Caki2 (cell line): ENCODE data around the gene ZNF335. TPM values are rescaled to one million over a fixed set of nuclear protein-coding genes. Genes with fewer than 3 reads are reported as not detected.
A peak's percentile ranks its signal among the peaks of the same experiment; 100 is the strongest.

ENCODE experiments used
- DNase-seq: peaks from one replicate; pipeline ENCODE4 v3.0.0-alpha.2; 2015; ENCODE audit warnings: low read depth
- in situ Hi-C: cut with HindIII; loops from 2 replicates; pipeline ENCODE4 v1.10.0; 2016; ENCODE audit warnings: low sequenced_read_pairs, low pct_unique_long_range_greater_than_20kb, mixed read lengths
- total RNA-seq: library from RNA; depleted of rRNA; stranded (reverse); fragments of >200 nt; shearing (Covaris generic); gene quantifications from 2 replicates; pipeline ENCODE4 v1.2.3, GENCODE V29; 2014; ENCODE audit warnings: low replicate concordance

ZNF335 gene
- total RNA-seq, 1 experiment from 2014 or later, result 4.8 TPM

DNA sequence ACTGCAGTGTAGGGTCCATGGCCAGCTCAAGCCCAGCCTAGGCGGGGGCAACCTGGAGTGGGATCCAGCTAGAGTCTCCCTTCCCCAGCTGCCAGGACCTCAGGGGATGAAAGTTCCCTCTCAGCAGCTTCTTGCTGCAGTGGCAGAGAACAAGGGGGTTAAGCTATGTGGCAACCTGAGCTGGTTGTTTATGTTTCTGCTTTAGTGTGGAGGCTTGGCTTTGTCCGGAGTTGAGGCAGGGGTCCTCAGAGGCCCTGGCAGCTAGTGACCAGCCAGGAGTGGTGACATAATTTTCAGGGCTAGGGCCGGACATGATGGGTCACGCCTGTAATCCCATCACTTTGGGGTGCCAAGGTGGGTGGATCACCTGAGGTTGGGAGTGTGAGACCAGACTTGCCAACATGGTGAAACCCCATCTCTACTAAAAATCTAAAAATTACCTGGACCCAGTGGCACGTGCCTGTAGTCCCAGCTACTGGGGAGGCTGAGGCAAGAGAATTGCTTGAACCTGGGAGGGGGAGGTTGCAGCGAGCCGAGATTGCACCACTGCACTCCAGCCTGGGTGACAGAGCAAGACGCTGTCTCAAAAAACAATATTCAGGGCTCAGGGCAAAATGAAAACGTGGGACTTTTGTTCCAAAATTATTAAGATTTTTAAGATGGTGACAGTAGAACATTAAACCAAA, 46.0 kb downstream of the ZNF335 start:
- no peak for DNase-seq
- in situ Hi-C loops, result no loop called here

DNA sequence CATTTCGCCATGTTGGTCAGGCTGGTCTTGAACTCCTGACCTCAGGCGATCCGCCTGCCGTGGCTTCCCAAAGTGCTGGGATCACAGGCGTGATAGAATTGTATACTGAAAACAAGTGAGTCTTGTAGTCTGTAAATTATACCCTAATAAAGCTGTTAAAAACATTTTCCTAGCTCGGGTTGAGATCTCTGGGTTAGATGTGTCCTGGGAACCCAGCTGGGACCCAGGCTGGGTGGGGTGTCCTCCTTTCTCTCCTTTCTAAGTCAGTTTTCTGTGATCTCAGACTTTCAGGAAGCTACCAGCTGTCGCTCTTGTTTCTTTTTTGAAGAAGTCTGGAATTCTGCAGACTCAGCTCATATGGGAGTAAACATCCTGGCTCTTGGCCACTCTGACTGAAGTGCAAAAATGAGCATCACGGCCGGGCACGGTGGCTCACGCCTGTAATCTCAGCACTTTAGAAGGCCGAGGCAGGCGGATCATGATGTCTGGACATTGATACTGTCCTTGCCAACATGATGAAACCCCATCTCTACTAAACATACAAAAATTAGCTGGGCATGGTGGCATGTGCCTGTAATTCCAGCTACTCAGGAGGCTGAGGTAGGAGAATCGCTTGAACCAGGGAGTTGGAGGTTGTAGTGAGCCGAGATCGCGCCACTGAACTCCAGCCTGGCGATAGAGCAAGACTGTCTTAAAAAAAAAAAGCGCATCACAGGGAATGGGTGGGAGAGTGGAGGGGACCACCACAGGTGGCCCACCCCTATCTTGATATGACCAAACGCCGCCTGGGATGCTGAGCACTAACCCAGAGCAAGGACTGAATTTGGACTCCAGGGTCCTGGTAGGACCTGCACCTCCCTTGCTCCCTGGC, 47.4 kb downstream of the ZNF335 start:
- in situ Hi-C loops, result no loop called here
- DNase-seq, result no peak

DNA sequence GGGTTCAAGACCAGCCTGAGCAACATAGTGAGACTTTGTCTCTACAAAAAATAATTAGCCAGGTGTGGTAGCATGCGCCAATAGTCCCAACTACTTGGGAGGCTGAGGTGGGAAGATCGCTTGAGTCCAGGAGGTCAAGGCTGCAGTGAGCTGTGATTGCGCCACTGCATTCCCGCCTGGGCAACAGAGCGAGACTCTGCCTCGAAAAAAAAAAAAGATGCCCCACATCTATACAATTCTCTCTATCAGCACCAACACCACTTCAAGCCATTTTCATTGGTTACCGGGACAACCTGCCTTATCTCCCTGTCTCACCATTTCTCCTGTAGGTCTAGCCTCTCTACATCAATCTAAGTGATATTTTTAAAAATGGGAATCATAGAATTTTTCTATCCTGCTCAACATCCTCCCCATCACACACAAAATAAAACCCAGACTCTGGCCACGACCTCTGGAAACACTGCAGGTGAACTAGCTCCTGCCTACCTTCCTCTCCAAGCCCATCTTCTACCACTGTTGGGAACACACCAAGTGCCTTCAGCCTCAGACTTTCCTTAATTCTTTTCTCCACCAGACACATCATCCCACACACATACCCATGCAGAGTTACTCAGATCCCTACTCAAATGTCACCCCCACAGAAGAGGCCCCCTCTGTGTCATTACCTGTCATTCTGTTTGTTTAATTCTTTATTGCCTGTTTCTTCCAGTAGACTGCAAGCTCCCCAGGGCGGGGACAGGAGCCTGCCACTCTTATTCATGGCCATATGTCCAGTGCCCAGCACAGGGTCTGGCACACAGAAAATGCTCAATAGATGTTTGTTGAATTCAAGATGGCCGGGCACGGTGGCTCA, 50.4 kb downstream of the ZNF335 start:
- in situ Hi-C loops, result no loop called here
- no peak for DNase-seq

DNA sequence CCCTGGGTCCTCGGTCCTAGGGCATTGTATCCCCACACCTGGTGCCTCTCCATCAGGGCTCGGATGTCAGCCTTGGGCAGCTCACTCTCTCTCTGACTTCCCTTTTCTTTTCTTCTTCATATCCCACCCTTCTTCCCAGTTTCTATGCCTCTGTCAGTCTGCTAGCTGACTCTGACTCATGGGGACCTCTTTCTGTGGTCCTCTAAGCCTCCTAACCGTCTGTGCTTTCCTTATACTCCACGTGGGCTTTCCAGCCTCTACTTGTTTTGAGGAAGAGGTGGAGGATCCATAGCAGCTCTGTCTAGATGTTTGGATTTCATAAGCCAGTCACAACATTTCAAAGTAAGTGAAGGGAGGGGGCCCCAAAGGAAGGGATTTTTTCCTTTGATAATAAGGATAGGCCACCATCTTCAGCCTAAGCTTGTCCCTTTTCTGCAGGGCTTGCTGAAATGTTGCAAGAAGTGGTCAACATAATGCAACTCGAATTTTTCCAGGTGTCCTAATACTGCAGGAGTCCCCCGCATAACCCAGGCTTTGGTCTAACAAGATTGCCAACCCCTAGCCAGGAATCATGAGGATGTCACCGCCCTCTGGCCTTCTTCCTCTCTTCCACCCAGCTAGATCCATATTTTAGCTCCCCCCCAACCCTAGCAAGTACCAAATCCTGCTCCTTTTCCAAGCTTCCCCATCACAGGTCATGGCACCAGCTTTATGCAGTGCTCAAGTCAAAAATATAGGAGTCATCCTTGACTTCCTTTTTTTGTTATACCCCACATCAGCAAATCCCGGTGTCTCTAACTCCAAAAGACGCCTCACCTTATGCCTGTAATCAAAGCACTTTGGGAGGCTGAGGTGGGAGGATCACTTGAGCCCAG, 51.3 kb downstream of the ZNF335 start:
- DNase-seq, result no peak
- in situ Hi-C loops, result no loop called here

DNA sequence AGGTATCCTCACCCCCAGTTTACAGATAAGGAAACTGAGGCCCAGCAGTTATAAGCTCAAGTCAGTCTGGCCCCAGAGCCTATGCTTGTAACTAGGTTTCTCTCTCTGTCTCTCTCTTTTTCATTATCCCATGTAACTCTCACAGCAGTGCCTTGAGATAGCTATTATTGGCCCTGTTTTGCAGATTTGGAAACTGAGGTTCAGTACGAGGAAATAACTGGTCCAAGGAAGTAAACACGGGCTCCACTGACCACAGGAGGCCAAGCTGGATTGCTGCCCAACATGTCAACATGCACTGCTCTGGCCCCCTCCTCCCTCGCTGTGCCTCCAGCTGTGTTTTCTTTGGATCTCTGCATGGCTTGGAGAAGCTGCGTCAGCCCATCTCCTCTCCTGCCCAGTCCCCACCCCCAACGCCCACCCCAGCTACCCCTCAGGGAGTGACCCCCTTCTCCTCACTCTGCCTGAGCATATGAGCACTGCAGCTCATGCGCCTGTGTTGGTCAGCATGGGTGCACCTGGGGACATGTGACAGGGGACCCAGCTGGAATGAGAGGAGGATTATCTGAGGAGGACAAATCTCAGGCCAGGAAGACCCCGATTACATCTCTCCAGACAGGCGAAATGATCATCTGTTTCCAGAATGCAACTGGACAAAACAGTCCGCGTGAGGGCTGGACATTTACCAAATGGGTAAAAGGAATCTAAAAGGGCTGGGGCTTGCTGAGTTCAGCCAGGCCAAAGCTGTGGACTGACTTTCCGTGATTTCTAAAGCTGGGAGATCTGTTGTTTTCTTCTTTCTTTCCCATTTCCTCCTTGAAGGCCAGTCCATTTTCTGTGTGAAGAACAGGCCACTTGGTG, 52.2 kb downstream of the ZNF335 start:
- in situ Hi-C loops, result no loop called here

DNA sequence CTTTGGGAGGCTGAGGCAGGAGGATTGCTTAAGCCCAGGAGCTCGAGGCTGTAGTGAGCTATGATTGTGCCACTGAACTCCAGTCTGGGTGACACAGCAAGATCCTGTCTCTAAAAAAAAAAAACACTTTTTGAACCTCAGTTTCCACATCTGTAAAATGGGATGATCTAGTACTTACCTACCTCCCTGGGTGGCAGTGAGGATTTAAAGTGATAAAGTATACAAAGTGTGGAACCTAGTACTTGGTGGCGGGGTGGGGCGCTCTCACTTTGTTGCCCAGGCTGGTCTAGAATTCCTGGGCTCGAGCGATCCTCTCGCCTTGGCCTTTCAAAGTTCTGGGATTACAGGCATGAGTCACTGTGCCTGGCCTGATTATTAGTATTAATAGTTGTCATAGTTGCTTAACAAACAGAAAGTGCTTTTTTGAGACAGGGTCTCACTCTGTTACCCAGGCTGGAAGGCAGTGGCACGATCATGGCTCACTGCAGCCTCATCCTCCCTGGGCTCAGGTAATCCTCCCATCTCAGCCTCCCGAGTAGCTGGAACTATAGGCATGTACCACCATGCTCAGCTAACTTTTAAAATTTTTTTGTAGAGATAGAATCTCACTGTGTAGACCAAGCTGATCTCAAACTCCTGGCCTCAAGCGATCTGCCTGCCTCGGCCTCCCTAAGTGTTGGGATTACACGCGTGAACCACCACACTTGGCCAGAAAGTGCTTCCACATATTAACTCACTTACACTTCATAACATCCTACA, 53.0 kb downstream of the ZNF335 start:
- no peak for DNase-seq
- in situ Hi-C loops, result no loop called here

More for the DNA sequence above, 52.2 kb downstream of the ZNF335 start:
- DNase-seq, result no peak

DNA sequence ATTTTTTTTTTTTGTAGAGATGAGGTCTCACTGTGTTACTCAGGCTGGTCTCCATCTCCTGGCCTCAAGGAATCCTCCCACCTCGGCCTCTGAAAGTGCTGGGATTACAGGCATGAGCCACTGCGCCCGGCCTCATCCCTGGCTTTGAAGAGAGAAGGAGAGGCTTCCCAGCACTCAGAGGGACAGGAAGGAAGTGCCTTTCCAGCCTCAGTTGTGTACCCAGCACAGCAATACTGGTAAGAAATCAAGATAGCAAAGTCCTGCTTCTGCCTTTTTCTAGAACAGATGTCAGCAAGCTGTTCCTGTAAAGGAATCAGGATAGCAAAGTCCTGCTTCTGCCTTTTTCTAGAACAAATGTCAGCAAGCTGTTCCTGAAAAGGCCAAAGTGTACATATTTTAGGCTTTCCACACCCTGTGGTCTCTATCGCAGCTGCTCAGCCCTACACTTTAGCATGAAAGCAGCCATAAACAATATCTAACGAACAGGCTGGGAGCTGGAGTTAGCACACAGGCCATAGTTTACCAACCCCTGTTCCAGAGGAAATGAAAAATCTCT, 53.7 kb downstream of the ZNF335 start:
- in situ Hi-C loops, result no loop called here
- DNase-seq, result no peak

DNA sequence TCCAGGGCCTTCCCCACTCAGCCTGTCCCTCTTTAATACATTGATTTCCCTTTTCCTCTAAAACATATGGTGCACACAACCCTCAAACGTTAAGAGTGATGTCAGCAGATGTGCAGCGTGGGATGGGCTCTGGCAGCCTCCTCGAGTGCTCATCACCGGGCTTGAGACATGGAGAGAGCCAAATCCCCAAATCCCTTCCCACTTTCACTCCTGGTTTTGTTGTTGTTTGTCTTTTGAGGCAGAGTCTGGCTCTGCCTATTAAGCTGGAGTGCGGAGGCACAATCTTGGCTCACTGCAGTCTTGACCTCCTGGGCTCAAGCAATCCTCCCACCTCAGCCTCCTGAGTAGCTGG, 54.2 kb downstream of the ZNF335 start:
- in situ Hi-C loops, result no loop called here
- DNase-seq, result no peak

DNA sequence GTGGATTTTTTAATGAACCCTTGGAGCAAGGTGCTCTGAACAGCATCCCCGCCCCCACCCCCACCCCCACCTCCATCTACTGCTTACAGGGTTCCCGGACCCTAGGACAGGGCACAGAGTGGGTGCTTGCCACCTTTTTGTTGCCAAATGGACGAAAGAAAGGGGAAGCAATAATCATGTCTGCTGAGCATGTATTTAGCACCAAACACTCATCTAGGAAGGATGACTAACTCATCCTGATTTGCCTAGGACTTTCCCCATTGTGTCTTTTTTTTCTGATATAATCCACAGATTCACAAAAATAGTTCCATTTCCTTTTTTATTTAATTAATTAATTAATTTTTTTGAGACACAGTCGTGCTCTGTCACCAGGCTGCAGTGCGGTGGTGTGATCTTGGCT, 58.9 kb downstream of the ZNF335 start:
- in situ Hi-C loops, result no loop called here
- DNase-seq, result no peak

DNA sequence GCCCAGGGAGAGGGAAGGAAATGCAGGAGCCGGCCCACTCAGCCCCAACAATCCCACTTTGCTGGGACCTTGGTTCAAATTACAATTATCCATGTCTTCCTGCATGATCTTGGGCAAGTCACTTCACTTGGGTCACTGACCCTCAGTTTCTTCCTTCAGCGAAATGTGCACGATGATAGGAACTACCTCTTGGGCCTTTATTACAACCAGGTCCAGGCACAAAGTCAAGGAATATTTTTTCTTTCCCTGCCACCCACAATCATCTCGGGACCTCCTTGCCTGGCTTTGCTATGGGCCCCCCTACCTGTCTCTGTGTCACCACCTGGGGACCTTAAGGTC, 59.7 kb downstream of the ZNF335 start:
- no peak for DNase-seq
- in situ Hi-C loops, result no loop called here

DNA sequence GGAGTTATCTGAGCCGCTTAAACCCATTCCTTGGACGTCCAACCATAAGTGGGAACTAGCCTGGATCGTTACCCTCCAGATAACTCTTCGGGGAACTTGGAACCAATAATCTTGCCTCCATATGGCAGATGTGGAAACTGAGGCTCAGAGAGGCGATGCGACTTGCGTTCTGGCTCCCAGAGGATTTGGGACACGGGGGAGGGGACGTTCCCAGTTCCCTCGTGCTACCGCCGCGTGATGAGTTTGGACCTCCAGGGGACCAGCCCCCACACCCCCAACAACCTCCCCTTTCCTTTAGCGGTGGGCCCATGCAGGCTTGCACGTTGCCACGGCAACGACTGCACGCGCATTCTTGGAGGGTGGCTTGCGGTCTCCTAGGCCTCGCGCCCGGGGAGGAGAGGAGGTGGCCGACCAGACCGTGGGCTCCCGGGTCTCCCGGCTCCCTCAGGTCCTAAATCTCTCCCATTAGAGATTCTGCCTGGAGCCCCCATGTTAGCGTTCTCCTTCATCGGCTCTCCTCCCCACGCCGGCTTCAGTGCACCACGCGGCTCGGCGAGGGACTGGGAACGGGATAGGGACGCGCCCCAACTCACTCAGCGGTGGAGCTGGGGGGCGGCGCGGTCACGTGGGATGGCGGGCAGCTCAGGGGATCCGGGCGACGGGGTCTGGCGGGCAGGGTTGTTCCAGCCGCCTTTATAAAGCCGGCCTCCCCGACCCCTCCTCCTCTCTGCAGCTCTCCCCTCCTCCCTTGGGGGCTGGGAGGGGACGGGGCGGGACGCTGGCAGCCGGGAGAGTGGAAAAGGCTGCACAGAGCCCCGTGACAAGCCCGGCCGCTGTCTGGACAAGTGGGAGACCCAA, 60.3 kb downstream of the ZNF335 start, which contains the start of gene PLTP:
TSS of gene PLTP (minus strand) at position 670 of the 858 bp plus-strand sequence. CDS start 703 bp downstream, outside the sequence.
- no peak for DNase-seq
- in situ Hi-C loops, result no loop called here

DNA sequence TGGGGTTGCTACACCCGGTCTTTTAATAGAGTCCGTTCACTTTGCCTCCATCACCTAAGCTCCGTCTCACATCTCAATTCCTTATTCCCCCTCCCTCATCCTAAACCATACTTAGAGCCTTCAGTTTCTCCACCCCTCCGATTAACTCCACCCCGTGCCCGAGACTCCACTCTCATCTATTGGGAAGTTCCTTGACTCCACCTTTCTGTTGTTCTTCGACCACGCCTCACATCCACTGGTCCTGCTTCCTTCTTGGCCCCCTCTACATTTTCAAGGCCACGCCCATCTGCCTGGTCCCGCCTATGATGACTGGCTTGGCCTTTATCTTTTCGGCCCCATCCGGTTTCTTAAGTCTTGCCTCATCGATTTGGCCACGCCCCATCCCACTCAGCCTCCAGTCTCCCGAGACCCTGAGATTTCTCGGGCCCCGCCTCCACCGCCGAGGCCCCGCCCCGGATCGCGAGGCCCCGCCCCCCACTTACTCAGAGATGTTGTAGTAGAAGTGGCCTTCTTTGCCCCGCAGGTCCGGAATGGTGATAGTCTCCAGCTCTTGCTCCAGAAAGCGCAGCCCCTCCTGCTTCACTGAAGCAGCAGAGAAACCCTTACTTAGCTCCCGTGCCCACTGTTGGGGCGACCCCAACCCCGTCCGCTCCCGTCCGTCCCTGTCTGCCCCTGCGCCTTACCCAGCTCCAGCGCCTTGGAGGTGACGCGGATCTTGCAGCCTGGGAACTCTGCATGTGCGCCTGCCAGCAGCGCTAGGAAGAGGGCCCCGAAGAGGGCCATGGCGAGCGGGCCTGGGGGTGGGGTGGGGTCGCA, 61.1 kb downstream of the ZNF335 start:
- peak; percentile 100 for DNase-seq
- in situ Hi-C loops, result no loop called here

DNA sequence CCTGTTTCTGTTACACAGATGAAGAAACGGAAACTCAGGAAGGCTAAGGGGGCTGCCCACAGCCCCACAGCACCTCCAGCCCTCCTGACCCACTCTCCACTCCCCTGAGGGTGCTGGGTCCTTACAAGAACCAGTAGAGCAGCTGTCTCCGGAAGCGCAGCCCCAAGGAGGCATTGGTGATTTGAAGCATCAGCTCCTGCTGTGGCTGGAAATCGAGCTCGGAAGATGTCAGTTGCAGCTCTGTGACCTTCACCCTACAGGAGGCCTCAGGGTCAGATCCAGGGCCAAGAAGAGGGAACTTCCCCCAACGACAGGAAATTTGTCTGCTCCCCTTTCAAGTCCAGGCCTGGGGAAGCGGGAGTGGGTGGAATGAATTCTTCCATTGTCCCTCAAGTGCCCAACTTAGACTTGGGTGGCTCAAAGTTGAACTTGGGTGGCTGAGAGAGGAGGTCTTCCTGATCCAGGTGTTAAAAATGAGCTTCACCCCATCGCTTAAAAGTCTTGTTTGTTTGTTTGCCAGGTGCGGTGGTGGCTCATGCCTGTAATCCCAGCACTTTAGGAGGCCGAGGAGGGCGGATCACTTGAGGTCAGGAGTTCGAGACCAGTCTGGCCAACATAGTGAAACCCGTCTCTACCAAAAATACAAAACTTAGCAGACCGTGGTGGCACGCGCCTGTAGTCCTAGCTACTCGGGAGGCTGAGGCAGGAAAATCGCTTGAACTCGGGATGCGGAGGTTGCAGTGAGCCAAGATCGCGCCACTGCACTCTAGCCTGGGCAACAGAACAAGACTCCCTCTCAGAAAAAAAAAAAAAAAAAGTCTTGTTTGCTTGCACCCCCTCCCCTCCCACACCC, 62.0 kb downstream of the ZNF335 start:
- no peak for DNase-seq
- in situ Hi-C loops, result no loop called here

DNA sequence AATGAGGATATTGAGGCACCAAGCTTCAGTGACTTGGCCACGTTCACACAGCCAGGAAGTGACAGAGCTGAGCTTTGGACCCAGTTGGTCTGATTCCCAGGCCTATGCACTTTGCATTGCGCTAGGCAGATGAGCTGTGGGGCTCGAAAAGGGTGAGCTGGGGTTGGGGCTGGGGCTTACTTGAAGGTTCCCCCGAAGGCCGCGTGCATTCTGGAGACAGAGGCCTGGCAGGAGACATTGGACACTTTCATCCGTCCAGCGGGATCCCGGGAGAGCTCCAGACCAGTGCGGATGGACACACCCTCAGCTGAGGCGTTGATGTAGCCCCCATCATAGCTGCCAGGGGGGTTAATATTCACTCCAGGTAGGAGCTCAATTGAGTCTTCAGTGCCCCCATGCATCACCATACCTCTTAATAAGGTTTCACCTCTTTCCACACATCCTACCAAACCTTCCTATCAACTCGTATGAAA, 62.6 kb downstream of the ZNF335 start:
- no peak for DNase-seq
- in situ Hi-C loops, result no loop called here
